ENCODE measurements around the gene ANO2. TPM values are rescaled to one million over a fixed set of nuclear protein-coding genes. Genes with fewer than 3 reads are reported as not detected.

Gene ANO2
- total RNA-seq, 8 experiments from 2014 or later = 0.46 to 162 (median 5.5) TPM

- H3K27ac ChIP-seq = no peak overlapping the region
- peaks cover 19 to 37% of the 10 kb centered on the region in 2 donors for H3K4me1 ChIP-seq (replicated peaks in 1 of 2)
- 0 to 40% (median 0%) methylated on average over 1 of the region's 1 CpG; no CpG with 5 or more reads in 1 of the 10 experiments for WGBS, 10 experiments
- in situ Hi-C loops (cut with MboI; ENCODE audit: low pct_unique_long_range_greater_than_20kb in 2 of 9, low sequenced_read_pairs in 9 of 9, unreplicated experiment in 9 of 9) = no loop called here
- H3K4me3 ChIP-seq = no peak overlapping the region
- ATAC-seq (replicated peaks in 6 of 8) = peak in 4 of 8 experiments; percentile 31 to 60 (median 47)
Observed at GRCh38 chr12:5570416-5570815, 374.6 kb downstream of the ANO2 start.

- H3K4me1 ChIP-seq (replicated peaks in 1 of 2) = peaks cover 15 to 23% of the 10 kb centered on the region in 2 donors
- in situ Hi-C loops (cut with MboI; ENCODE audit: low pct_unique_long_range_greater_than_20kb in 2 of 9, low sequenced_read_pairs in 9 of 9, unreplicated experiment in 9 of 9) = no loop called here
- no peak for ATAC-seq (replicated peaks in 6 of 8)
- WGBS, 10 experiments = 76 to 100% (median 90%) methylated on average over 3 to 17 of the region's 17 CpGs
- no peak overlapping the region for H3K27ac ChIP-seq
- H3K4me3 ChIP-seq = no peak overlapping the region
Observed at GRCh38 chr12:5568325-5568981, 376.6 kb downstream of the ANO2 start.

- Histone ChIP-seq H3K4me3 (no peak overlapping the region), H3K27ac (peak overlapping the region in 1 of 2 donors; percentile 11), H3K4me1 (replicated peaks in 1 of 2) (peaks cover 15 to 23% of the 10 kb centered on the region in 2 donors)
- ATAC-seq (replicated peaks in 6 of 8) = peak in 6 of 8 experiments; percentile 8 to 91 (median 82)
- in situ Hi-C loops (cut with MboI; ENCODE audit: low pct_unique_long_range_greater_than_20kb in 2 of 9, low sequenced_read_pairs in 9 of 9, unreplicated experiment in 9 of 9) = no loop called here
- WGBS, 10 experiments = 14 to 86% (median 41%) methylated on average over 2 to 10 of the region's 14 CpGs; no CpG with 5 or more reads in 1 of the 10 experiments
Observed at GRCh38 chr12:5567016-5567725, 377.9 kb downstream of the ANO2 start.

GRCh38 chr12:5565933-5566599 lies 379.0 kb downstream of the ANO2 start:
- Histone ChIP-seq H3K4me3 (no peak overlapping the region), H3K4me1 (replicated peaks in 1 of 2) (peaks cover 15 to 19% of the 10 kb centered on the region in 2 donors), H3K27ac (no peak overlapping the region)
- 69 to 100% (median 81%) methylated on average over 1 to 3 of the region's 3 CpGs; no CpG with 5 or more reads in 6 of the 10 experiments for WGBS, 10 experiments
- in situ Hi-C loops (cut with MboI; ENCODE audit: low pct_unique_long_range_greater_than_20kb in 2 of 9, low sequenced_read_pairs in 9 of 9, unreplicated experiment in 9 of 9) = no loop called here
- ATAC-seq (replicated peaks in 6 of 8) = peak in 3 of 8 experiments; percentile 66 to 88 (median 86)

- Histone ChIP-seq H3K4me3 (no peak overlapping the region), H3K4me1 (replicated peaks in 1 of 2) (peaks cover 14 to 19% of the 10 kb centered on the region in 2 donors), H3K27ac (no peak overlapping the region)
- no peak for ATAC-seq (replicated peaks in 6 of 8)
- WGBS, 10 experiments = 50 to 100% (median 92%) methylated on average over 1 to 3 of the region's 3 CpGs; no CpG with 5 or more reads in 5 of the 10 experiments
- in situ Hi-C loops (cut with MboI; ENCODE audit: low pct_unique_long_range_greater_than_20kb in 2 of 9, low sequenced_read_pairs in 9 of 9, unreplicated experiment in 9 of 9) = no loop called here
Observed at GRCh38 chr12:5562581-5562980, 382.5 kb downstream of the ANO2 start.

GRCh38 chr12:5561846-5562245 lies 383.2 kb downstream of the ANO2 start:
- 53 to 100% (median 89%) methylated on average over 1 to 4 of the region's 6 CpGs; no CpG with 5 or more reads in 2 of the 10 experiments for WGBS, 10 experiments
- no peak for ATAC-seq (replicated peaks in 6 of 8)
- no peak overlapping the region for H3K27ac ChIP-seq
- H3K4me3 ChIP-seq = no peak overlapping the region
- peaks cover 7 to 14% of the 10 kb centered on the region in 2 donors for H3K4me1 ChIP-seq (replicated peaks in 1 of 2)
- in situ Hi-C loops (cut with MboI; ENCODE audit: low pct_unique_long_range_greater_than_20kb in 2 of 9, low sequenced_read_pairs in 9 of 9, unreplicated experiment in 9 of 9) = no loop called here

GRCh38 chr12:5561057-5561456 lies 384.0 kb downstream of the ANO2 start:
- Histone ChIP-seq H3K27ac (no peak overlapping the region), H3K4me1 (replicated peaks in 1 of 2) (peaks cover 0 to 7% of the 10 kb centered on the region in 2 donors), H3K4me3 (no peak overlapping the region)
- 60 to 100% (median 74%) methylated on average over 1 to 4 of the region's 6 CpGs; no CpG with 5 or more reads in 4 of the 10 experiments for WGBS, 10 experiments
- ATAC-seq (replicated peaks in 6 of 8) = no peak
- in situ Hi-C loops (cut with MboI; ENCODE audit: low pct_unique_long_range_greater_than_20kb in 2 of 9, low sequenced_read_pairs in 9 of 9, unreplicated experiment in 9 of 9) = no loop called here

GRCh38 chr12:5560265-5560664 lies 384.8 kb downstream of the ANO2 start:
- Histone ChIP-seq H3K4me1 (replicated peaks in 1 of 2) (peaks cover 0 to 7% of the 10 kb centered on the region in 2 donors), H3K27ac (no peak overlapping the region), H3K4me3 (no peak overlapping the region)
- WGBS, 10 experiments = 50 to 93% (median 88%) methylated on average over 1 to 4 of the region's 4 CpGs; no CpG with 5 or more reads in 3 of the 10 experiments
- in situ Hi-C loops (cut with MboI; ENCODE audit: low pct_unique_long_range_greater_than_20kb in 2 of 9, low sequenced_read_pairs in 9 of 9, unreplicated experiment in 9 of 9) = no loop called here
- ATAC-seq (replicated peaks in 6 of 8) = no peak

- H3K27ac ChIP-seq = no peak overlapping the region
- WGBS, 10 experiments = 0 to 66% (median 40%) methylated on average over 1 to 3 of the region's 4 CpGs; no CpG with 5 or more reads in 3 of the 10 experiments
- peaks cover 0 to 7% of the 10 kb centered on the region in 2 donors for H3K4me1 ChIP-seq (replicated peaks in 1 of 2)
- H3K4me3 ChIP-seq = no peak overlapping the region
- in situ Hi-C loops (cut with MboI; ENCODE audit: low pct_unique_long_range_greater_than_20kb in 2 of 9, low sequenced_read_pairs in 9 of 9, unreplicated experiment in 9 of 9) = no loop called here
- ATAC-seq (replicated peaks in 6 of 8) = peak in 1 of 8 experiments; percentile 19
Observed at GRCh38 chr12:5557906-5558305, 387.2 kb downstream of the ANO2 start.

- Histone ChIP-seq H3K27ac (no peak overlapping the region), H3K4me3 (no peak overlapping the region), H3K4me1 (replicated peaks in 1 of 2) (peaks cover 0 to 7% of the 10 kb centered on the region in 2 donors)
- in situ Hi-C loops (cut with MboI; ENCODE audit: low pct_unique_long_range_greater_than_20kb in 2 of 9, low sequenced_read_pairs in 9 of 9, unreplicated experiment in 9 of 9) = no loop called here
- ATAC-seq (replicated peaks in 6 of 8) = no peak
- 76 to 97% (median 92%) methylated on average over 2 to 6 of the region's 6 CpGs for WGBS, 10 experiments
Observed at GRCh38 chr12:5556946-5557673, 387.9 kb downstream of the ANO2 start.

GRCh38 chr12:5556033-5556614 lies 388.9 kb downstream of the ANO2 start:
- Histone ChIP-seq H3K4me1 (replicated peaks in 1 of 2) (peaks cover 0 to 7% of the 10 kb centered on the region in 2 donors), H3K4me3 (no peak overlapping the region), H3K27ac (no peak overlapping the region)
- in situ Hi-C loops (cut with MboI; ENCODE audit: low pct_unique_long_range_greater_than_20kb in 2 of 9, low sequenced_read_pairs in 9 of 9, unreplicated experiment in 9 of 9) = no loop called here
- 68 to 95% (median 86%) methylated on average over 2 to 13 of the region's 13 CpGs; no CpG with 5 or more reads in 2 of the 10 experiments for WGBS, 10 experiments
- no peak for ATAC-seq (replicated peaks in 6 of 8)

GRCh38 chr12:5554711-5555110 lies 390.3 kb downstream of the ANO2 start:
- 0 to 100% (median 70%) methylated on average over 1 to 4 of the region's 4 CpGs; no CpG with 5 or more reads in 1 of the 10 experiments for WGBS, 10 experiments
- H3K4me1 ChIP-seq (replicated peaks in 1 of 2) = peaks cover 0 to 7% of the 10 kb centered on the region in 2 donors
- peak in 1 of 8 experiments; percentile 27 for ATAC-seq (replicated peaks in 6 of 8)
- H3K27ac ChIP-seq = no peak overlapping the region
- in situ Hi-C loops (cut with MboI; ENCODE audit: low pct_unique_long_range_greater_than_20kb in 2 of 9, low sequenced_read_pairs in 9 of 9, unreplicated experiment in 9 of 9) = no loop called here
- H3K4me3 ChIP-seq = no peak overlapping the region

All from motor neuron (in vitro differentiated cells).